ENCODE measurements around the gene HEG1.

GRCh38 chr3:125104639-125105038 lies 48.8 kb upstream of the HEG1 start:
- TF ChIP-seq CTCF (IDR thresholded peaks at IDR 0.05; ENCODE audit: low read length), result no peak
- no peak for TF ChIP-seq EZH2 (optimal IDR thresholded peaks at IDR 0.05; ENCODE audit: low read depth, low read length)
